NT2/D1 (cell line): Measurements from ENCODE around the gene LANCL3.

Experiments
- SUZ12 ChIP-seq: IDR thresholded peaks from 2 replicates; pipeline ENCODE4 v1.6.1; 2011; ENCODE audit not compliant: insufficient read length, insufficient read depth; ENCODE audit errors: extremely low read depth
- YY1 ChIP-seq: IDR thresholded peaks from 2 replicates; pipeline ENCODE4 v1.6.1; 2011; ENCODE audit not compliant: insufficient read length, insufficient read depth

DNA sequence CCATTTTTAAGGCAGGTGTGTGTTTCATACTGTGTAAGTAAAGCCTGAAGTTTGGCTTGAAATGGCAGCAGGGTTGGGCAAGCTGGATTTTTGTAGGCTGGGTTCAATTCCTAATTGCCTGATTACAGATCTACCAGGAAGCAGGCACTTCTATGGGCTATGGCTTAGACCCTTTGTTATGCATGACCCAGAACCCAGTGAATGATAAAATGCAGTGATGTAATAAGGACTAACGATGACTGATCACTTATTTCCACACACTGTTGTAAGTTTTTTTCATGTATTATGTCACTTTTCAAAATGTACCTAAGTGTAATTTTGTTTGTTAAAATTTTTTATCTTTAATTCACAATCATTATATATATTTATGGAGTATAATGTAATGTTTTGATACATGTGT, 8.6 kb downstream of the LANCL3 start:
- TF ChIP-seq YY1 (no peak), SUZ12 (no peak)
